ENCODE data around the gene ASCL4.

GRCh38 chr12:107749083-107749482, 25.4 kb upstream of the ASCL4 start:
- TF ChIP-seq SMC3 (conservative IDR thresholded peaks at IDR 0.05; ENCODE audit: insufficient read depth, low read depth, low read length): no peak
- TF ChIP-seq E2F5 (CRISPR knock-in tag; IDR thresholded peaks at IDR 0.05): no peak
- no peak for TF ChIP-seq TRIM28 (IDR thresholded peaks at IDR 0.05)

Data from K562 (cell line).